22Rv1 (cell line): Measurements from ENCODE around the gene TRIL.

Source experiments
- ZFX ChIP-seq: fragments of 450-650 bp; IDR thresholded peaks from 2 replicates; pipeline ENCODE4 v1.6.1; 2017; ENCODE audit warnings: antibody characterized with exemption, borderline replicate concordance
- TF ChIP-seq, protein P1 (sequence below): fragments of 450-650 bp; IDR thresholded peaks from 2 replicates; pipeline ENCODE4 v1.5.1; 2017; ENCODE audit warnings: mild to moderate bottlenecking

DNA sequence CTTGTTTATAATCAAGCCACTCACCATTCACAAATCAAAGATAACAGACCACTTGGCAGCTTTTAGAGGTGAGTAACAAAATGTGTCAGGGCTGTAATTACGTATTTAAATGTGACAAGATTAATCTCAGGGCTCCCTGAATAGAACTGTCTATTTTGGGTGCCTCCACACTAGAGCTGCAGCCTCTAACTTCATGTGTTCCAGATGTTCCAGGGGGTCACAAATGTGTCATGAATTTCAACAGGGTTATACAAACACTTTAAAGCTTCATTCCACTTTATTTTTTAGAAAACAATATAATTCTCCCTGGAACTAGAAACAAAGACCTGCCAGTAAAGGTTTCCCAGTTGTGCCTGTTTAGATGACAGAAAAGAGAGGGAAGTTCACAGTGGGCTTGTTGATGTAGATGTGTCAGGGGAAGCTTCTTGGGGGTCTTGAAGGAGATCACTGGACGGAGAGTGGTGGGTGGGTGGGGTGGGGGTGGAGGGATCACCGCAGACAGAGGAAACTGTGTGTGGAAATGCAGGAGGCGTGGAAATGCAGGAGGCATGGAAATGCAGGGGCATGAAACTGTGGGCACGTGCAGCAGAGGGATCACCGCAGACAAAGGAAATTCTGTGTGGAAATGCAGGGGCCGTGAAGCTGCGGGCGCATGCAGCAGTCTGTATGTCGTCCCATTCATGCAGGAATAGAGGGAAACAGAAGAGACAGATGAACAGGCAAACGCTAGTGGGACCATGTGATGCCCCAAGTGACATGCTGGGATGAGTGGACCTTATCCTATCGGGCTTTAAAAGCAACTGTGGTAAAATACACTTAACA, 42.0 kb upstream of the TRIL start:
- TF ChIP-seq ZFX = no peak
- TF ChIP-seq, protein P1, sequence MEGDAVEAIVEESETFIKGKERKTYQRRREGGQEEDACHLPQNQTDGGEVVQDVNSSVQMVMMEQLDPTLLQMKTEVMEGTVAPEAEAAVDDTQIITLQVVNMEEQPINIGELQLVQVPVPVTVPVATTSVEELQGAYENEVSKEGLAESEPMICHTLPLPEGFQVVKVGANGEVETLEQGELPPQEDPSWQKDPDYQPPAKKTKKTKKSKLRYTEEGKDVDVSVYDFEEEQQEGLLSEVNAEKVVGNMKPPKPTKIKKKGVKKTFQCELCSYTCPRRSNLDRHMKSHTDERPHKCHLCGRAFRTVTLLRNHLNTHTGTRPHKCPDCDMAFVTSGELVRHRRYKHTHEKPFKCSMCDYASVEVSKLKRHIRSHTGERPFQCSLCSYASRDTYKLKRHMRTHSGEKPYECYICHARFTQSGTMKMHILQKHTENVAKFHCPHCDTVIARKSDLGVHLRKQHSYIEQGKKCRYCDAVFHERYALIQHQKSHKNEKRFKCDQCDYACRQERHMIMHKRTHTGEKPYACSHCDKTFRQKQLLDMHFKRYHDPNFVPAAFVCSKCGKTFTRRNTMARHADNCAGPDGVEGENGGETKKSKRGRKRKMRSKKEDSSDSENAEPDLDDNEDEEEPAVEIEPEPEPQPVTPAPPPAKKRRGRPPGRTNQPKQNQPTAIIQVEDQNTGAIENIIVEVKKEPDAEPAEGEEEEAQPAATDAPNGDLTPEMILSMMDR = no peak
